Bladder microvascular endothelial cell (primary cell): ENCODE measurements around the gene TINAG. TPM values are rescaled to one million over a fixed set of nuclear protein-coding genes. Genes with fewer than 3 reads are reported as not detected.

Experiments
- total RNA-seq: library from RNA; depleted of rRNA; stranded (reverse); fragments of >200 nt; gene quantifications from 2 replicates; pipeline ENCODE4 v1.2.3, GENCODE V29; 2014

TINAG gene, protein sequence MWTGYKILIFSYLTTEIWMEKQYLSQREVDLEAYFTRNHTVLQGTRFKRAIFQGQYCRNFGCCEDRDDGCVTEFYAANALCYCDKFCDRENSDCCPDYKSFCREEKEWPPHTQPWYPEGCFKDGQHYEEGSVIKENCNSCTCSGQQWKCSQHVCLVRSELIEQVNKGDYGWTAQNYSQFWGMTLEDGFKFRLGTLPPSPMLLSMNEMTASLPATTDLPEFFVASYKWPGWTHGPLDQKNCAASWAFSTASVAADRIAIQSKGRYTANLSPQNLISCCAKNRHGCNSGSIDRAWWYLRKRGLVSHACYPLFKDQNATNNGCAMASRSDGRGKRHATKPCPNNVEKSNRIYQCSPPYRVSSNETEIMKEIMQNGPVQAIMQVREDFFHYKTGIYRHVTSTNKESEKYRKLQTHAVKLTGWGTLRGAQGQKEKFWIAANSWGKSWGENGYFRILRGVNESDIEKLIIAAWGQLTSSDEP
- total RNA-seq: not detected in 2 replicates

DNA sequence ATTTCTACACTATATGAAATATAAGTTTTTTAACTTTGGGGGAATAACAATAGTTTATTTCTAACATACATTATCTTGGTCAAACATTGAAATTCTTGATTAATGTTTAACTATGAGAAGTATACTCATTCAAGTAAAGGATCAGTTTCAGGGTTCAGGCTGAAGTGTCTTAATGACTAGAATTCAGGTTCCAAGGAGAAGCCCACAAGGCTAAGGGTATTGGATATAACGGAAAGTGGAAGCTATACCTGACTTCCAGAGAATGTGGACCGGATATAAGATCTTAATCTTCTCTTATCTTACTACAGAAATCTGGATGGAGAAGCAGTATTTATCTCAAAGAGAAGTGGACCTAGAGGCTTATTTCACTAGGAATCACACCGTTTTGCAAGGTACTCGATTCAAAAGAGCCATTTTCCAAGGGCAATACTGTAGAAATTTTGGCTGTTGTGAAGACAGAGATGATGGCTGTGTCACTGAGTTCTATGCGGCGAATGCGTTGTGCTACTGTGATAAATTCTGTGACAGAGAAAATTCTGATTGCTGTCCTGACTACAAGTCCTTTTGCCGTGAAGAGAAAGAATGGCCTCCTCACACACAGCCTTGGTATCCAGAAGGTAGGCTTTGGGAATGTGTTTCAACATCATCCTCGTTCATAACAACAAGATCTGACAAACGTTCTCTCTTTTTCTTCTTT, at the start of gene TINAG:
Gene TINAG, plus strand, starts transcription at position 153 of the 697 bp plus-strand sequence. Its CDS starts 110 bp downstream, at position 263.

Other genes starting within 250 kb of the TINAG start
- 1.1 and 1.5 TPM in 2 replicates for gene MLIP, start 197.0 kb upstream of the TINAG start, total RNA-seq